BJ (cell line): ENCODE data around the gene OR5K2. TPM values are rescaled to one million over a fixed set of nuclear protein-coding genes. Genes with fewer than 3 reads are reported as not detected.
A peak's percentile ranks its signal among the peaks of the same experiment; 100 is the strongest.

Experiments used
- CTCF ChIA-PET: fragments of 350-600 bp; formaldehyde crosslinking; extraction: SDS; loops from one replicate; lab custom pipeline; 2021; ENCODE audit warnings: antibody characterized with exemption, inconsistent platforms; lab: Yijun Ruan, JAX
- POLR2A ChIA-PET: fragments of 300-600 bp; sonication (Branson Sonifier 250); formaldehyde crosslinking; extraction: SDS; loops from one replicate; lab custom pipeline; 2021; ENCODE audit warnings: antibody characterized with exemption; lab: Charles Lee
- DNase-seq: peaks from one replicate; pipeline ENCODE4 v3.0.0-alpha.2; 2011; ENCODE audit warnings: low read depth
- H3K27me3 ChIP-seq: 2 replicates; pipeline ENCODE4 v1.6.0; 2011; ENCODE audit warnings: low read length; ENCODE audit not compliant: control insufficient read depth, insufficient read depth
- H3K36me3 ChIP-seq: 2 replicates; pipeline ENCODE4 v1.5.1; 2011; ENCODE audit warnings: low read length; ENCODE audit not compliant: control insufficient read depth, insufficient read depth
- H3K4me3 ChIP-seq: 2 replicates; pipeline ENCODE4 v1.5.1; 2011; ENCODE audit warnings: low read depth, mild to moderate bottlenecking, control low read depth, low read length
- polyA plus RNA-seq: library from polyadenylated mRNA; depleted of rRNA; stranded (reverse); fragments of >200 nt; gene quantifications from 2 replicates; pipeline ENCODE4 v1.2.3, GENCODE V29; 2011
- TF ChIP-seq, protein P1 (sequence below): IDR thresholded peaks from 2 replicates; pipeline ENCODE4 v1.5.1; 2011; ENCODE audit warnings: low read depth, mild to moderate bottlenecking, control low read depth, inconsistent platforms, low read length, moderate library complexity; ENCODE audit not compliant: insufficient read depth

The OR5K2 gene
- polyA plus RNA-seq, 1 experiment: not detected

DNA sequence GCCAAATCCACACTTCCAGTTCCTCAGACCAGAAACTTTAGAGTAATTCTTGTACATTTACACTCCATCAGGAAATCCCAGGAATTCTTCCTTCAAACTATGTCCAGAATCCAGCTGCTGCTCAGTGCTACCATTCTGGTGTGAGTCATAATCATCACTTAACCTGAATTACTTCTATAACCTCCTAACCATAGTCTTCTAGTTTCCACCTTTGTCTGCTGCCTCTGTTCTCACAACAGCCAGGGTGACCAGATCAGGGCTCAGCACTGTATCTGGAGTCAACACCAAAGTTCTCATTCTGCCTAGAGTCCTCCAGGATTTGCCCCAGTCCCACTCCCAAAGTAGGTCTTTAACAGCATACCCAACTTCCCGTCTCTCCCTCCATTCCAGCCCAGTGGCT lies 21.9 kb downstream of the OR5K2 start:
- H3K27me3 ChIP-seq: no peaks in the 10 kb centered on the region
- no peak overlapping the region for H3K4me3 ChIP-seq
- TF ChIP-seq, protein P1, sequence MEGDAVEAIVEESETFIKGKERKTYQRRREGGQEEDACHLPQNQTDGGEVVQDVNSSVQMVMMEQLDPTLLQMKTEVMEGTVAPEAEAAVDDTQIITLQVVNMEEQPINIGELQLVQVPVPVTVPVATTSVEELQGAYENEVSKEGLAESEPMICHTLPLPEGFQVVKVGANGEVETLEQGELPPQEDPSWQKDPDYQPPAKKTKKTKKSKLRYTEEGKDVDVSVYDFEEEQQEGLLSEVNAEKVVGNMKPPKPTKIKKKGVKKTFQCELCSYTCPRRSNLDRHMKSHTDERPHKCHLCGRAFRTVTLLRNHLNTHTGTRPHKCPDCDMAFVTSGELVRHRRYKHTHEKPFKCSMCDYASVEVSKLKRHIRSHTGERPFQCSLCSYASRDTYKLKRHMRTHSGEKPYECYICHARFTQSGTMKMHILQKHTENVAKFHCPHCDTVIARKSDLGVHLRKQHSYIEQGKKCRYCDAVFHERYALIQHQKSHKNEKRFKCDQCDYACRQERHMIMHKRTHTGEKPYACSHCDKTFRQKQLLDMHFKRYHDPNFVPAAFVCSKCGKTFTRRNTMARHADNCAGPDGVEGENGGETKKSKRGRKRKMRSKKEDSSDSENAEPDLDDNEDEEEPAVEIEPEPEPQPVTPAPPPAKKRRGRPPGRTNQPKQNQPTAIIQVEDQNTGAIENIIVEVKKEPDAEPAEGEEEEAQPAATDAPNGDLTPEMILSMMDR: no peak
- CTCF ChIA-PET: interaction anchor here (1.1 kb wide), 1 partner anchor 11 kb away, joined by 3 read pairs; no protein-coding TSS in a partner anchor
- H3K36me3 ChIP-seq: no peaks in the 10 kb centered on the region
- DNase-seq: no peak
- POLR2A ChIA-PET: no interaction called here

DNA sequence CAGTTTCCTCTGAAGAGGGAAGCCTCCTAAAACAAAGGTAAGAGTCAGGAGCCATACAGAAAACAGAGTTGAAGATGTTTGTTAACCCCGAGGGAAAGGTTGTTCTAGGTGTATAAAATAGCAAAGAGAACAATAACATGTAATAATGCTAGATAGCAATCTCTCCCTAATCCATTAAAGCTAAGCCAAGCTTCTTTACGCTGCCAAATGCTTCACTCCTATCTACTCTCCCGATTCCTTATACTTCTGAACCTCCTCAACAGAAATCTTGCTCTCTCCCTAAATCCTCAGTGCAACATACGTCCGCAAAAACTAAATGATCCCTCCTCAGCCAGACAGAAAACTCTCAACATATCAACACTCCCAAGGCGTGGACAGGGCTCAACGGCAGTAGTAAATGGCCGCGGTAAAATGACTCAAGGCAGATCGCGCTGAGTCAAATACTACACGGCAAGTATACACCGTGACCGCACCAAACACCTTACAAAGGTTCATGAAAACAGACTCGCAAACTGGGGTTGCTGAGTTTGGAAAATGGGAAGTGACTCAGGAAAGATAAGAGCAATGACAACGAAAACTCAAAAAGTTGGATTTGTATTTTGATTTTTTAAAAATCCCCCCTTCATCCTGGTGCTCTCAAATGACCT lies 24.5 kb downstream of the OR5K2 start:
- TF ChIP-seq, protein P1: no peak
- no peak for DNase-seq
- Histone ChIP-seq H3K4me3 (peak overlapping the region; percentile 70), H3K27me3 (no peaks in the 10 kb centered on the region), H3K36me3 (no peaks in the 10 kb centered on the region)
- ChIA-PET POLR2A (no interaction called here), CTCF (no interaction called here)

DNA sequence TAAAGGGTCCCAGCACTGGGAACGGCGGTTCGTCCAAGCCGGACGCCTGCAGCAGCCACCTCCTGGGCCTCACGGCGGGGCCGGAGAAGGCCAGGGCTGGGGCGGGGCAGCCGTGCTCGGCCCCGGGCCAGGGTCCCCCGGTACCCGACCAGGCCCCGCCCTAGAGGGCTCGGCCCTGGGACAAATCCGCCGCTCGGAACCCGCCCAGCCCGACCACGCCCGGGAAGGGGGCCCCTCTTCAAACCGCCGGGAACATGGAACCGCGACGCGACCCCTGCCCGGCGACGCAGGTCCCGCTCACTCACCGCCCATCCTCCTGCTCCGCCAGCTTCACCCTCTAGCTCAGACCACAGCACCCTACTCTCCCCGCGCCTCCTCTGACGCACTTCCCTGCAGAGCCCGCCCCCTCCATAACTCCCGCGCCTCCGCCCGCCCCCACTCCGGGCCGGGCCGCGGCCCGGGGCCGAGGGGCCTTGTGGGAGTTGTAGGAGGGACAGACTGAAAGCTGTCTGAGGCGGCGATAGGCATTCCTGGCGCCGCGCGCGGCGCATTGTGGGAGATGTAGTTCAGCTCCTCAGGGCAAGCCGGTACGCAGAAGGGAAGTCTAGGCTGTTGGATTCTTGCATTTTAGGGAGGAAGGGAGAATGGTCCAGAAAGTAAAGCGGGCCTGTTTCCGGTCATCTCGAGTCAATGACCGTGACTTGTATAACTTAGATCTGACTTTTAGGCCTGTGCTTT lies 25.2 kb downstream of the OR5K2 start, which contains the start of gene CLDND1:
CLDND1 (minus strand) TSS at position 359 of the 738 bp plus-strand sequence. CDS start 1,478 bp downstream, outside the sequence.
- ChIA-PET POLR2A (interaction anchor here (0.8 kb wide), 1 partner anchor 41 kb away, joined by 4 read pairs; no protein-coding TSS in a partner anchor), CTCF (no interaction called here)

GRCh38 chr3:98525494-98525893 lies 28.0 kb downstream of the OR5K2 start:
- ChIA-PET CTCF (no interaction called here), POLR2A (no interaction called here)
- Histone ChIP-seq H3K27me3 (no peaks in the 10 kb centered on the region; the same call in 1 of the 2 replicates), H3K4me3 (no peak overlapping the region), H3K36me3 (no peaks in the 10 kb centered on the region)
- DNase-seq: no peak
- TF ChIP-seq, protein P1: no peak

More for the DNA sequence above, 25.2 kb downstream of the OR5K2 start, which contains the start of gene CLDND1:
- DNase-seq: peak; percentile 89
- Histone ChIP-seq H3K4me3 (peak within 1 kb of the TSS; percentile 70), H3K27me3 (no peaks in the 10 kb centered on the region; the same call in 1 of the 2 replicates), H3K36me3 (no peaks in the 10 kb centered on the region)
- TF ChIP-seq, protein P1: no peak

DNA sequence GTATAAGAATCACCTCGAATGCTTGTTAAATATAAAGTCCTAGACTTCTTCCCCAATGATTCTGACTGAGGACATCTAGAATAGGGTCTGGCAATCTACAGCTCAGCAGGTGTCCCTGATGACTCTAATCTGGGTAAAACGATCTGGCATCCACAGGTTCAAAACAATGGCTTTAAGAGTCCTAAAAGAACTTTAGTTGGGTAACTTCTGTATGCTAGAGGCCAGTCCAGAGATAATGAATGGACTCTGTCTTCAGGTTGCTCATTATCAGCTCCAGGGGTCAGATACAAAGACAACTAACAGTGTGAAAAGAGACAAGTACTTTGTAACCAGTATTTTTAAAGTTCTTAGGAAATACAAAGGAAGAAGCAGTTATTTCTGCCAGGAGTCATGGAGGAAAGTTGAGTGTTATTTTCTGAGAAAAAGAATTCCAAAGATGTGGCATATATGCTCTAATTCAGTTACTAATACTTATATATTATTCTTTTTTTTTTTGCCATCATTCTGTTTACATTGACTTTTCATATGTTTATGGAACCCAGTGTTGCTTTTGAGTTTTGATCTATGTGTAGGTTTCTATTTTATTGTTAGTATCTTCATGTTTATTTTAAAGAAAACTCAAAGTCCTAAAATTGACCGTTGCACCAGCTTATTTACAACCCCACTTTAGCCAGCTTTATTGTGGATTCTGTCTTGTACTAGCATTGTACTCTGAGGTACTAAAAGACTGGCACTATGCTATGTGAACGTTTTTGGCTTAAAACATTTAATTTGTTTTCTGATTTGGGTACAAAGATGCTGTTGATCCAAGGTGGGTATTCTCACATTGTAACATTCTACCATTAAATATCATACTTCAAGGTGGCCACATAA lies 31.2 kb downstream of the OR5K2 start:
- CTCF ChIA-PET: no interaction called here
- Histone ChIP-seq H3K36me3 (no peaks in the 10 kb centered on the region), H3K27me3 (peaks cover 7% of the 10 kb centered on the region), H3K4me3 (no peak overlapping the region)
- POLR2A ChIA-PET: no interaction called here
- TF ChIP-seq, protein P1: no peak
- DNase-seq: no peak
